HG02763 (cell line): Measurements from ENCODE around the gene PYHIN1.

Experiments used
- ATAC-seq: cut with Tn5 transposase; IDR thresholded peaks from one replicate; pipeline ENCODE4 v1.9.1; 2021; ENCODE audit warnings: mild to moderate bottlenecking, moderate library complexity; ENCODE audit not compliant: unreplicated experiment

PYHIN1 gene

DNA sequence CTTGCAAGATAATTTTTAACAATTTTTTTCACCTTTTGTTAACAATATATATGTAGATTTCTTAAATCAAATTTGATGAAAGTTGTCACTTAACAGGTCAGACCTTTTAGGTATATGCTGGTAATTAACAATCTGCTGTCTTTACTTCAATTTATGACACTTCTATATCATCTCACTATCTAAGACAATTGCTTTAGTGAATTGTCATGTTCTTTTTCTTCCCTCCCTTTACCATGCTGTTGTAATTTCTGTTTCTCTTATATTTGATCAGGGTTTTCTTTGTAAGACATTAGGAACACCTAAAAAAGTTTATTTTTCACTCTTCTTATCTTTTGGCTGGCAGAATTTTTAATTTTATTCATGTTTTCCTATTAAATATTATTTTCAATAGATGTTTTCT lies 80.4 kb downstream of the PYHIN1 start:
- ATAC-seq, result no peak

DNA sequence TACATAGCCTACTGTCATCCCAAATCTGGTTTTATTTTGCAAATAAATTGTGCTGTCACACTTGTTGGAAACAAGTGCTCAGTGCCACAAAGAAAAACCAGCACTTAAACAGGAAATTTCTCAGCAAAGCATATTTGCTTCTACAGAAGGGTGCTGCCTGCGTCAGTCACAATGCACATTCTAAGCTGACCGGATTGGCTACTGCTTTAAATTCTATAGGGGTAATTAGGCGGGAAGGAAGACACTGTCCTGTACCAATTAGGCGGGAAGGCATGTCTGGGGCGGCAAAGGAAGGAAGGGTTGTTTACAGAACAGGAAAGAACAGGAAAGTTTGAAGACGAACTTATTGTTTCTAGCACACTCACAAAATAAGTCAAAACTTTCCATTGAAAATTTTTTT lies 81.1 kb downstream of the PYHIN1 start:
- no peak for ATAC-seq

DNA sequence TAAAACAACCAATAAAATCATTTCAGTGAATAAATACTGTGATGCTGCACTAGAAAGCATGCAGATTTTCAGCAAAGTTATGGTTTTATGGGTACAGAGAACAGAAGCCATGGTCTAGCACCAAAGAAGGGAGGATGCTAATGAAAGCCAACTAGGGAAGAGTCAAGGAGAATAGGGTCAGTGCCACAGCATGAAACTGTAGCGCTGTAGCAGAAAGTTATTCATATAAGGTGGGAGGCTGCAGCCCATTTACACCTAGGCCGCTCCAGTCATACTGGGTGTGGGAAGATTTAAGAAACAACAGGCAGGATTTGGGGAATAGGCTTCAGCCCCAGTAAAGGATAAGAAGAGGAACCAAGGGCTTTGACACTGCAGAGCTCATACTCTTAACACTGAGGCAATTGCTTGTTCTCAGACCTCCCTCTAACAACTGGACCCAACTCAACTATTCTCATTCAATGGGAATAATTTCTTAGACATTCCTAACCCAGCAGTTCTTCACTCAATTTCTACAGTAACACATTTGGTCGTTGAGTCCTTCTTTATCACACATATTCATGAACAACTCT lies 82.7 kb downstream of the PYHIN1 start:
- no peak for ATAC-seq

DNA sequence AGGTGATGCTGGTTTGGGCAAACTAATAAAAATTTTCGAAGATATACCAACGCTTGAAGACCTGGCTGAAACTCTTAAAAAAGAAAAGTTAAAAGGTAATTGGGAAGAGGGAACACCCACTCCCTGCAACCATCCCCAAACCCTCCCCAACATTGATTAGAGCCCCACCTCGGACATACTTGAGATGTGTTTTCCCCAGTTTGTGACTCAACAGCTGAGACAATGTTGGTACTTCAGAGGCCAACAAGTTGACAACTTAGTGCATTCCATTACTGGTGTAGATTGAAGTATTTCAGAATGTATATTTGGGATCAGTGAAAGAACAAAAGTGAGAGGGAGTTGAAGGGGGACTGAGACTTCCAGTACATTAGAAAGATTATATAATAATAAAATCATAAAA lies 83.5 kb downstream of the PYHIN1 start:
- no peak for ATAC-seq

DNA sequence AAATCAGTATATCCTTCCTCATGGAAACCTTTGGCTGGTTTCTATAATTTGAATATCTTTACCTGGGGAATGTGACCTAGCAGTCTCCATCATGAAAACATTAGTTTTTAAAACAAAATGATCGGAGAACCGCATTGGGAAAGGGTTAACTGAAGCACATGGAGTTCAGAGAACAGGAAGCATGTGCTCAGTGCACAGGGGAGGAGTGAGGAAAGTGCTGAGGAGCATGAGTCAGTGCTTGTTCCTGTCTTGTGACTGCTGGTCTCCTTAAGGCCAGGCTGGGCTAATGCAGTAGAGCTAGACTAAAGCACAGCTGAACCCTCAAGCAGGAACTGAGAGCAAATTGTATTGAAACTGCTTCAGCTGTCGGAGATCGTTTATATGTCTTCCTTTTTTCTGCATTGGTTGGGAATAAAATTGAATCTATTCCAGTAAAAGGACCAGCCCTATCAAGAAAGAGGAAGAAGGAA lies 84.1 kb downstream of the PYHIN1 start:
- peak; percentile 94 for ATAC-seq

DNA sequence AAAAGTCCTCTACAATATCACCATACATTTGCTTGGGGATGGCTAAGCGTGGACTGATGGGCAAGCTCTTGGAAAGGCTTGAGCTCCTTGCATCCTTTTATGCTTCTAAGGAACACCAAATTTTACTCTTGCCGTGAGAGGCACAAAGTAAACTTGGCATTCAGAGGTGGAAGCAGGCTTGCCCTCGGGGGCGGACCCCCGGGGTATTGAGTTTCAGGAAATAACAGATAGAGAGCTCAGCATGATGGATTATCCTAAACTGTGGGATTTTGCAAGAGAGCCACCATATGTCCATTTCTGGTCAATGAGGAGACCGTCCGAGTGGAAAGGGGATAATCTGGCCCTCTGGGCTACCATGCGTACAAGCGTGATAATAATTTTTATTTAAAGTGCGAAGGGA lies 92.4 kb downstream of the PYHIN1 start:
- ATAC-seq, result no peak

DNA sequence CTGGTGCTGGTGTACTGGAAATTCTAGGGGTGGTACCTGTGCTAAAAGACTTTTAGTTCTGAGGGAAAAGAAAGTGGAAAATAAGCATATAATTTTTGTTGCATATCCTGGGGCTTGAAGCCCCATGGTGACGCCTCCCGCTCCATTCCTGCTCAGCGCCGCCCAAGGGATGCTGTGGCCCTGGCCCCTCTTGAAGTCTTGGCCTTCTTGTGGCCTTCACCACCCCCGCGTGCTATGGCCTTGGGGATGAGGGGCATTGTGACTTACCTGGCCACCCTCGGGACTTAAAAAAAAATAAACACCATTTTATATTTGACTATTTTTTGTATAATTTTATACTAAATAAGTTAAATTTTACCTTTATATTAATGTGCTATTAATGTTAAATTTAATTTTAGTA lies 93.7 kb downstream of the PYHIN1 start:
- no peak for ATAC-seq
